HCT116 (cell line): ENCODE results near the gene SIGLEC14.

Experiments
- EZH2 ChIP-seq: fragments of 200-600 bp; sonication (generic); IDR thresholded peaks from 2 replicates; pipeline ENCODE4 v1.6.1; 2017; ENCODE audit warnings: antibody characterized with exemption, mixed run types
- POLR2AphosphoS5 ChIP-seq: IDR thresholded peaks from 2 replicates; pipeline ENCODE4 v1.6.1; 2011; ENCODE audit warnings: mild to moderate bottlenecking, low read depth, low read length, moderate library complexity
- RAD21 ChIP-seq: IDR thresholded peaks from 2 replicates; pipeline ENCODE4 v1.6.1; 2012; ENCODE audit warnings: low read depth, mild to moderate bottlenecking
- TF ChIP-seq, protein P1 (sequence below), 3 experiments: fragments of 200-600 bp in 1 of 3; sonication (generic) in 1 of 3; IDR thresholded peaks in 2 of 3; conservative IDR thresholded peaks in 1 of 3; 2 replicates each; pipeline ENCODE4 v1.5.1; 2012 to 2017; ENCODE audit warnings: low read depth in 2 of 3, low read length in 2 of 3, antibody characterized with exemption in 1 of 3, borderline replicate concordance in 1 of 3, control low read depth in 1 of 3, mild to moderate bottlenecking in 1 of 3, mixed read lengths in 1 of 3, mixed run types in 1 of 3, moderate library complexity in 1 of 3; ENCODE audit not compliant: insufficient read depth in 1 of 3

DNA sequence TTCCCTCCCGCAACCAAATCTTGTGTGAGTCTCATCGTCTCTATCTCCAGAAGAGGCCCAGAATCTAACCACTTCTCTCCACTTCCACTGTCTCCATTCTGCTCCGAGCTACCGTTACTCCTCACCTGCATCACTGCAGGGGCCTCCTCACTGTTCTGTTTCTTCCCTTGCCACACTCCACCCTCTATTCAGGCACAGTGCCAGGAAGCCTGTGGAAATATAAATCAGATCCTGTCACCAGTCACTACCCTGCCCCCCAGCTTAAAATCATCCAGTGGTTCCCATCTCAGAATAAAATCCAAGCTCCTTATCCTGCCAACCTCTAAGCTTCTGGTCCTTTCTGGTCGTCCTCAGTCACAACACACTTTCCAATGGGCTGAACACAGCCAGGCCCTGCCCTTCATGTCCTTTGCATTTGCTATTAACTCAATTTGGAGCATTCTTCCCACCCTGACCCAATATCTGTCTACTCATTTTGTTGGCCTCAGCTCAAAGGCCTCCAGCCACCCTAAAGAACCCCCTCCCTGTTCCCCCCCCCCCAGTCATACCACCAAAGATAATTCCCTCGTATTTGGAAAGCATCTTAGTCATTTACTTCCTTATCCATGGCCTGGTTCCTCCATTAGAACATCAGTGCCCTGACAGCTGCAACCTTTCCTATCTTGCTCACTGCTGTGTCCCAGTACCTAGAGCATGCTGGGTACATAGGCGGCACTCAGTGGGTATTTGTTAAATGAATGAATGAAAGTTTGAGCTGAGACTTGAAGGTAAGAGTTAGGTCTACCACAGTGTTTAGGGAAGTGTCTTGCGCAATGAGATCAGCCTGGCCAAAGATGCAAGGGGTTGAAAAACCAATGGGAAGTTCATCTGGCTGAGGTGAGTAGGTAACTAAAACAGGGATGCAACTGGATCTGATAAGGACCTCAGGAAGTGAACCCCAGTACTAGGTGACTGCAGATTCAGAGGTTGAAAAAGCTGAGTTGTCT, 51.1 kb downstream of the SIGLEC14 start:
- TF ChIP-seq, protein P1, sequence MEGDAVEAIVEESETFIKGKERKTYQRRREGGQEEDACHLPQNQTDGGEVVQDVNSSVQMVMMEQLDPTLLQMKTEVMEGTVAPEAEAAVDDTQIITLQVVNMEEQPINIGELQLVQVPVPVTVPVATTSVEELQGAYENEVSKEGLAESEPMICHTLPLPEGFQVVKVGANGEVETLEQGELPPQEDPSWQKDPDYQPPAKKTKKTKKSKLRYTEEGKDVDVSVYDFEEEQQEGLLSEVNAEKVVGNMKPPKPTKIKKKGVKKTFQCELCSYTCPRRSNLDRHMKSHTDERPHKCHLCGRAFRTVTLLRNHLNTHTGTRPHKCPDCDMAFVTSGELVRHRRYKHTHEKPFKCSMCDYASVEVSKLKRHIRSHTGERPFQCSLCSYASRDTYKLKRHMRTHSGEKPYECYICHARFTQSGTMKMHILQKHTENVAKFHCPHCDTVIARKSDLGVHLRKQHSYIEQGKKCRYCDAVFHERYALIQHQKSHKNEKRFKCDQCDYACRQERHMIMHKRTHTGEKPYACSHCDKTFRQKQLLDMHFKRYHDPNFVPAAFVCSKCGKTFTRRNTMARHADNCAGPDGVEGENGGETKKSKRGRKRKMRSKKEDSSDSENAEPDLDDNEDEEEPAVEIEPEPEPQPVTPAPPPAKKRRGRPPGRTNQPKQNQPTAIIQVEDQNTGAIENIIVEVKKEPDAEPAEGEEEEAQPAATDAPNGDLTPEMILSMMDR (IDR thresholded peaks at IDR 0.05 in 2 of 3, conservative IDR thresholded peaks at IDR 0.05 in 1 of 3; ENCODE audit: borderline replicate concordance in 1 of 3, insufficient read depth in 1 of 3, low read depth in 2 of 3, low read length in 2 of 3): no peak
- TF ChIP-seq RAD21 (no peak), POLR2AphosphoS5 (no peak), EZH2 (no peak)
